ENCODE results near the gene SGPP2. TPM values are rescaled to one million over a fixed set of nuclear protein-coding genes. Genes with fewer than 3 reads are reported as not detected.

The SGPP2 gene
- total RNA-seq, 3 donors from 2014 or later (not counting 1 experiment from before 2014, with no cell fraction given), result 0.25 to 0.30 TPM; not detected in 1

GRCh38 chr2:222468346-222468745, 44.0 kb downstream of the SGPP2 start:
- no peaks in the 10 kb centered on the region for H3K4me1 Mint-ChIP-seq
- no peak overlapping the region for H3K4me3 Mint-ChIP-seq
- Histone ChIP-seq H3K36me3 (ENCODE audit: control insufficient read depth, insufficient read depth, low read length) (no peaks in the 10 kb centered on the region), H3K4me3 (ENCODE audit: low read length) (no peak overlapping the region), H3K27me3 (ENCODE audit: control insufficient read depth, insufficient read depth, low read length) (no peaks in the 10 kb centered on the region), H3K4me1 (ENCODE audit: control insufficient read depth, insufficient read depth, low read length) (no peaks in the 10 kb centered on the region), H3K27ac (ENCODE audit: low read length) (no peak overlapping the region), H3K9me3 (ENCODE audit: control insufficient read depth, insufficient read depth, low read length) (no peaks in the 10 kb centered on the region)
- H3K36me3 Mint-ChIP-seq, result no peaks in the 10 kb centered on the region
- 87% methylated on average over 4 of the region's 4 CpGs for WGBS (ENCODE audit: insufficient coverage)
- H3K27ac Mint-ChIP-seq, result no peak overlapping the region
- peaks cover 9 to 10% of the 10 kb centered on the region in 2 donors for H3K27me3 Mint-ChIP-seq (ENCODE audit: low read depth in 2 of 2)
- DNase-seq (no peak), ATAC-seq (no peak)
- TF ChIP-seq, protein P1, sequence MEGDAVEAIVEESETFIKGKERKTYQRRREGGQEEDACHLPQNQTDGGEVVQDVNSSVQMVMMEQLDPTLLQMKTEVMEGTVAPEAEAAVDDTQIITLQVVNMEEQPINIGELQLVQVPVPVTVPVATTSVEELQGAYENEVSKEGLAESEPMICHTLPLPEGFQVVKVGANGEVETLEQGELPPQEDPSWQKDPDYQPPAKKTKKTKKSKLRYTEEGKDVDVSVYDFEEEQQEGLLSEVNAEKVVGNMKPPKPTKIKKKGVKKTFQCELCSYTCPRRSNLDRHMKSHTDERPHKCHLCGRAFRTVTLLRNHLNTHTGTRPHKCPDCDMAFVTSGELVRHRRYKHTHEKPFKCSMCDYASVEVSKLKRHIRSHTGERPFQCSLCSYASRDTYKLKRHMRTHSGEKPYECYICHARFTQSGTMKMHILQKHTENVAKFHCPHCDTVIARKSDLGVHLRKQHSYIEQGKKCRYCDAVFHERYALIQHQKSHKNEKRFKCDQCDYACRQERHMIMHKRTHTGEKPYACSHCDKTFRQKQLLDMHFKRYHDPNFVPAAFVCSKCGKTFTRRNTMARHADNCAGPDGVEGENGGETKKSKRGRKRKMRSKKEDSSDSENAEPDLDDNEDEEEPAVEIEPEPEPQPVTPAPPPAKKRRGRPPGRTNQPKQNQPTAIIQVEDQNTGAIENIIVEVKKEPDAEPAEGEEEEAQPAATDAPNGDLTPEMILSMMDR (IDR thresholded peaks at IDR 0.05), result no peak
- H3K9me3 Mint-ChIP-seq, result peaks cover 0 to 3% of the 10 kb centered on the region in 2 donors
- intact Hi-C loops (cut with micrococcal nuclease), result no loop called here

- H3K27ac Mint-ChIP-seq, result no peak overlapping the region
- H3K27me3 Mint-ChIP-seq (ENCODE audit: low read depth in 2 of 2), result peaks cover 6 to 9% of the 10 kb centered on the region in 2 donors
These were observed 46.6 kb downstream of the SGPP2 start for GRCh38 chr2:222470802-222471468.

DNA sequence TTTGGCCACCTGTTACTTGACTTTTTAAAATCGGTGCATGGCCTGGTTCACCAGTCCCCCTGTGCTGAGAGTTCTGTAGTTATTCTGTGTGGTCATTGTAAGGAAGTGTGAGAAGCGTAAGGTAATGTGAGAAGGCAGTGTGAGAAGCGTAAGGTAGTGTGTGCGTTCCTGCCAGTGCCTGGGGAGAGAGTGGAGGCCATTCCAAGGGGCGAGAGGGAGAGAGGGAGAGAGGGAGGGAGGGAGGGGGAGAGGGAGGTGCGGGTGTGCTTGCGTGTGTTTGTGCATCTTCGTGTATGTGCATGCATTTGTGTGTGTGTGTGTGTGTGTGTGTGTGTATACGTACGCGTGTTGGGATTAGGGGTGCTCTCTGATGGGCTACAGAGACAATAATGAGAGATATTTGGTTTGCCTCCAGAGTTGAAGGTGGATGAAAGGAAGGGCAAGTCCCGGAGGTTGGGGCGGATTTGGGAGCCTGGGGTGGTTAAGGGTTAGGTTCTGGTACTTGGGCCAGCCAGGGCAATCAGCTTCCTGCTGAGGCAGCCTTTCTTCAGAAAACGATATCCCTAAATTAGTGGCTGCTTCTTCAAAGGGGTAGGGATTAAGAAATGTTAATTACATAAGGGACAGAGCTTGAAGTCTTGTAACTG, 53.7 kb downstream of the SGPP2 start:
- Mint-ChIP-seq H3K27ac (no peak overlapping the region), H3K4me1 (no peaks in the 10 kb centered on the region), H3K4me3 (no peak overlapping the region), H3K36me3 (no peaks in the 10 kb centered on the region), H3K9me3 (no peaks in the 10 kb centered on the region), H3K27me3 (ENCODE audit: low read depth in 2 of 2) (peaks cover 0 to 3% of the 10 kb centered on the region in 2 donors)
- TF ChIP-seq, protein P1 (IDR thresholded peaks at IDR 0.05), result no peak
- no peak overlapping the region for H3K27ac ChIP-seq (ENCODE audit: low read length)
- H3K4me3 ChIP-seq (ENCODE audit: low read length), result no peak overlapping the region
- no peaks in the 10 kb centered on the region for H3K27me3 ChIP-seq (ENCODE audit: control insufficient read depth, insufficient read depth, low read length)
- no peak for ATAC-seq
- no peaks in the 10 kb centered on the region for H3K36me3 ChIP-seq (ENCODE audit: control insufficient read depth, insufficient read depth, low read length)
- no peaks in the 10 kb centered on the region for H3K9me3 ChIP-seq (ENCODE audit: control insufficient read depth, insufficient read depth, low read length)
- H3K4me1 ChIP-seq (ENCODE audit: control insufficient read depth, insufficient read depth, low read length), result no peaks in the 10 kb centered on the region
- DNase-seq, result no peak
- intact Hi-C loops (cut with micrococcal nuclease), result no loop called here
- 73% methylated on average over 14 of the region's 14 CpGs for WGBS (ENCODE audit: insufficient coverage)

More at GRCh38 chr2:222470802-222471468, 46.6 kb downstream of the SGPP2 start:
- DNase-seq (no peak), ATAC-seq (no peak)
- no peaks in the 10 kb centered on the region for H3K4me1 Mint-ChIP-seq
- no peak overlapping the region for H3K27ac ChIP-seq (ENCODE audit: low read length)
- peaks cover 0 to 3% of the 10 kb centered on the region in 2 donors for H3K9me3 Mint-ChIP-seq
- intact Hi-C loops (cut with micrococcal nuclease), result no loop called here
- H3K36me3 Mint-ChIP-seq, result no peaks in the 10 kb centered on the region
- H3K4me3 ChIP-seq (ENCODE audit: low read length), result no peak overlapping the region
- TF ChIP-seq, protein P1 (IDR thresholded peaks at IDR 0.05), result no peak
- H3K4me3 Mint-ChIP-seq, result no peak overlapping the region
- no peaks in the 10 kb centered on the region for H3K36me3 ChIP-seq (ENCODE audit: control insufficient read depth, insufficient read depth, low read length)
- no peaks in the 10 kb centered on the region for H3K4me1 ChIP-seq (ENCODE audit: control insufficient read depth, insufficient read depth, low read length)
- no peaks in the 10 kb centered on the region for H3K9me3 ChIP-seq (ENCODE audit: control insufficient read depth, insufficient read depth, low read length)
- WGBS (ENCODE audit: insufficient coverage), result 87% methylated on average over 5 of the region's 5 CpGs
- H3K27me3 ChIP-seq (ENCODE audit: control insufficient read depth, insufficient read depth, low read length), result no peaks in the 10 kb centered on the region
